HepG2 (cell line): ENCODE measurements around the gene CTNNA3. TPM values are rescaled to one million over a fixed set of nuclear protein-coding genes. Genes with fewer than 3 reads are reported as not detected.

Source experiments
- ATAC-seq: fragments of 200-7000 bp; cut with Tn5 transposase; 3 replicates; pipeline ENCODE4 v1.9.1; 2020; ENCODE audit warnings: mild to moderate bottlenecking, moderate library complexity
- BruUV-seq: library from RNA; stranded (reverse); fragments of 400-500 nt; replicated peaks from 2 replicates; lab custom pipeline; 2021; lab: Mats Ljungman, UMichigan
- CTCF ChIA-PET: fragments of 300-600 bp; formaldehyde crosslinking; extraction: SDS; loops from one replicate; lab custom pipeline; 2021; ENCODE audit warnings: low total read pairs, inconsistent platforms, low intra/inter-chr PET ratio; lab: Yijun Ruan, JAX
- POLR2A ChIA-PET: fragments of 350-600 bp; sonication (Branson Sonifier 250); formaldehyde crosslinking; loops from one replicate; lab custom pipeline; 2020; ENCODE audit warnings: antibody characterized with exemption, inconsistent platforms; lab: Yijun Ruan, JAX
- DNase-seq: peaks from one replicate; pipeline ENCODE4 v3.0.0-alpha.2; 2015; ENCODE audit warnings: low spot score
- FAIRE-seq: peaks from 3 replicates; lab custom pipeline; 2011; peaks lifted over from hg19 to GRCh38; lab: Jason Lieb, UNC
- H2AFZ ChIP-seq: one replicate; pipeline ENCODE4 v1.6.1; 2011; ENCODE audit warnings: low read length, inconsistent platforms
- H3K27ac ChIP-seq: fragments of 300-600 bp; 3 replicates; pipeline ENCODE4 v1.8.0; 2011; ENCODE audit warnings: mixed run types, mild to moderate bottlenecking, mixed read lengths, low read length, inconsistent platforms; ENCODE audit not compliant: insufficient read depth; ENCODE audit errors: extremely low read length
- H3K27me3 ChIP-seq, 2 experiments: fragments of 200-600 bp in 1 of 2; 2 replicates in 1 of 2; 3 replicates in 1 of 2; pipeline versions ENCODE4 v1.6.0 to v1.8.0; 2011; ENCODE audit warnings: low read length in 2 of 2, mild to moderate bottlenecking in 2 of 2, moderate library complexity in 2 of 2, inconsistent platforms in 1 of 2; ENCODE audit not compliant: insufficient read depth in 2 of 2, control insufficient read depth in 1 of 2
- H3K36me3 ChIP-seq, 2 experiments: fragments of 200-600 bp in 1 of 2; replicated peaks in 1 of 2; 2 replicates in 1 of 2; 3 replicates in 1 of 2; pipeline versions ENCODE4 v1.5.1 to v1.8.0; 2011; ENCODE audit warnings: low read length in 2 of 2, inconsistent platforms in 1 of 2; ENCODE audit not compliant: insufficient read depth in 2 of 2, control insufficient read depth in 1 of 2
- H3K4me1 ChIP-seq: 2 replicates; pipeline ENCODE4 v1.5.1; 2012; ENCODE audit warnings: low read length, inconsistent platforms; ENCODE audit not compliant: insufficient read depth
- H3K4me2 ChIP-seq: 2 replicates; pipeline ENCODE4 v1.6.0; 2011; ENCODE audit warnings: low read depth, low read length, inconsistent platforms
- H3K4me3 ChIP-seq, 3 experiments: fragments of 200-600 bp in 1 of 3; sonication (generic), shearing (Covaris generic) in 1 of 3; replicated peaks in 1 of 3; 2 replicates each; pipeline ENCODE4 v1.5.1; 2011 to 2016; ENCODE audit warnings: low read length in 3 of 3, inconsistent platforms in 2 of 3, low read depth in 2 of 3, mild to moderate bottlenecking in 2 of 3, control low read depth in 1 of 3, mixed read lengths in 1 of 3; ENCODE audit not compliant: insufficient read depth in 1 of 3
- H3K79me2 ChIP-seq: one replicate; pipeline ENCODE4 v1.6.1; 2011; ENCODE audit warnings: low read length, inconsistent platforms; ENCODE audit not compliant: insufficient read depth
- H3K9ac ChIP-seq: 2 replicates; pipeline ENCODE4 v1.6.0; 2011; ENCODE audit warnings: mild to moderate bottlenecking, low read depth, low read length, inconsistent platforms; ENCODE audit not compliant: insufficient read depth
- H3K9me3 ChIP-seq: 2 replicates; pipeline ENCODE4 v1.5.1; 2012; ENCODE audit warnings: mild to moderate bottlenecking, low read length
- H4K20me1 ChIP-seq: 2 replicates; pipeline ENCODE4 v1.6.0; 2011; ENCODE audit warnings: inconsistent platforms, mild to moderate bottlenecking, low read length, moderate library complexity; ENCODE audit not compliant: insufficient read depth
- CCAR2 ChIP-seq: fragments of 200-400 bp; formaldehyde crosslinking; optimal IDR thresholded peaks from 2 replicates; pipeline ENCODE3; 2018; ENCODE audit warnings: low read depth, mild to moderate bottlenecking, low read length, moderate library complexity
- GABPA ChIP-seq, 2 experiments: IDR thresholded peaks; 2 replicates each; pipeline ENCODE4 v1.6.1; 2011 to 2016; ENCODE audit warnings: low read depth in 2 of 2, low read length in 1 of 2, missing biosample characterization in 1 of 2, missing genetic modification characterization in 1 of 2
- GTF3A ChIP-seq: sonication (generic); formaldehyde crosslinking; conservative IDR thresholded peaks from 2 replicates; pipeline ENCODE4 v1.4.0; 2020; ENCODE audit warnings: mild to moderate bottlenecking, missing genetic modification reagents
- NFE2 ChIP-seq: sonication (generic); formaldehyde crosslinking; IDR thresholded peaks from 2 replicates; pipeline ENCODE4 v1.4.0; 2020; ENCODE audit warnings: missing genetic modification reagents
- ONECUT2 ChIP-seq: sonication (generic); formaldehyde crosslinking; IDR thresholded peaks from 2 replicates; pipeline ENCODE4 v1.4.0; 2020; ENCODE audit warnings: missing genetic modification reagents
- PATZ1 ChIP-seq: sonication (generic); formaldehyde crosslinking; IDR thresholded peaks from 2 replicates; pipeline ENCODE4 v1.4.0; 2020; ENCODE audit warnings: missing genetic modification reagents
- ZBTB34 ChIP-seq: sonication (generic); formaldehyde crosslinking; IDR thresholded peaks from 2 replicates; pipeline ENCODE4 v1.8.0; 2022; ENCODE audit warnings: mild to moderate bottlenecking, missing genetic modification reagents
- ZNF672 ChIP-seq: sonication (generic); formaldehyde crosslinking; IDR thresholded peaks from 2 replicates; pipeline ENCODE4 v1.8.1; 2022; ENCODE audit warnings: missing genetic modification reagents
- ZNF674 ChIP-seq: sonication (generic); formaldehyde crosslinking; IDR thresholded peaks from 2 replicates; pipeline ENCODE4 v1.5.0; 2020; ENCODE audit warnings: low read depth, mild to moderate bottlenecking, missing genetic modification reagents
- ZNF772 ChIP-seq: sonication (generic); formaldehyde crosslinking; IDR thresholded peaks from 2 replicates; pipeline ENCODE4 v1.5.0; 2020; ENCODE audit warnings: mild to moderate bottlenecking, missing genetic modification reagents
- WGBS: methylation state at CpG from one replicate; pipeline ENCODE4 v1.1.6; 2017; ENCODE audit warnings: low lambda C conversion rate; 5-methylcytosine and 5-hydroxymethylcytosine counted together
- in situ Hi-C: cut with HindIII; loops from 2 replicates; pipeline ENCODE4 v1.10.0; 2017; ENCODE audit warnings: low pct_unique_long_range_greater_than_20kb; ENCODE audit not compliant: extremely low pct_ligation_motif_present
- intact Hi-C: fragments of 100-400 bp; cut with micrococcal nuclease; formaldehyde crosslinking; loops from one replicate; pipeline ENCODE4 v1.10.0; 2022; ENCODE audit not compliant: unreplicated experiment
- polyA plus RNA-seq, 8 experiments: library from polyadenylated mRNA; depleted of rRNA in 3 of 8; stranded (reverse) in 7 of 8; unstranded in 1 of 8; fragments of >200 nt; fragmentation: Illumina TruSeq in 4 of 8; extraction: Trizol in 4 of 8; gene quantifications; 2 replicates each; pipeline versions ENCODE4 v1.2.1 to v1.2.3, GENCODE V29; 2011 to 2016; ENCODE audit warnings: low read depth in 4 of 8, missing spikeins in 1 of 8, mixed read lengths in 1 of 8; ENCODE audit not compliant: insufficient read depth in 1 of 8
- total RNA-seq, 5 experiments: library from RNA; depleted of rRNA; stranded (reverse); fragments of >200 nt; fragmentation: Illumina TruSeq; extraction: Trizol; gene quantifications; 2 replicates each; pipeline ENCODE4 v1.2.3, GENCODE V29; 2016; ENCODE audit warnings: low read depth in 1 of 5
- TF ChIP-seq, protein P1 (sequence below): IDR thresholded peaks from 2 replicates; pipeline ENCODE4 v1.6.1; 2016; ENCODE audit warnings: low read depth, borderline replicate concordance

The CTNNA3 gene
- total and polyA plus RNA-seq, 2 of the 13 experiments (the other 11 are each of a cell fraction or from before 2014, with no cell fraction given), result not detected

GRCh38 chr10:67723601-67724000, 27.6 kb upstream of the CTNNA3 start:
- intact Hi-C loops (no loop called here), in situ Hi-C loops (no loop called here)
- no peak for ATAC-seq
- no peaks in the 10 kb centered on the region for H4K20me1 ChIP-seq
- ChIA-PET POLR2A (no interaction called here), CTCF (no interaction called here)
- H3K36me3 ChIP-seq, result no peaks in the 10 kb centered on the region
- WGBS, result 3% methylated on average over 5 of the region's 6 CpGs
- H3K4me3 ChIP-seq, result no peak overlapping the region
- H3K9me3 ChIP-seq, result no peaks in the 10 kb centered on the region
- no peak overlapping the region for H2AFZ ChIP-seq
- H3K9ac ChIP-seq, result no peak overlapping the region
- H3K4me2 ChIP-seq, result no peak overlapping the region
- BruUV-seq, result no TSS peak
- DNase-seq, result no peak
- no peak overlapping the region for H3K27ac ChIP-seq
- H3K79me2 ChIP-seq, result no peaks in the 10 kb centered on the region
- H3K27me3 ChIP-seq, result no peaks in the 10 kb centered on the region; a peak in 1 of 5 replicates
- H3K4me1 ChIP-seq, result no peaks in the 10 kb centered on the region
- TF ChIP-seq GABPA (IDR thresholded peaks at IDR 0.05; ENCODE audit: low read depth, low read length) (no peak), GABPA (CRISPR knock-in tag; IDR thresholded peaks at IDR 0.05; ENCODE audit: low read depth) (no peak), ZNF674 (CRISPR knock-in tag) (no peak), GTF3A (CRISPR knock-in tag) (no peak), ZNF672 (CRISPR knock-in tag) (no peak), CCAR2 (no peak), PATZ1 (CRISPR knock-in tag) (no peak), ONECUT2 (CRISPR knock-in tag) (no peak), NFE2 (CRISPR knock-in tag) (no peak), ZNF772 (no peak), ZBTB34 (CRISPR knock-in tag) (no peak)
- TF ChIP-seq, protein P1, sequence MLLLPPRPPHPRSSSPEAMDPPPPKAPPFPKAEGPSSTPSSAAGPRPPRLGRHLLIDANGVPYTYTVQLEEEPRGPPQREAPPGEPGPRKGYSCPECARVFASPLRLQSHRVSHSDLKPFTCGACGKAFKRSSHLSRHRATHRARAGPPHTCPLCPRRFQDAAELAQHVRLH, result no peak
- no peak for FAIRE-seq
